IMR-90 (cell line): ENCODE results near the gene TMEM53. TPM values are rescaled to one million over a fixed set of nuclear protein-coding genes. Genes with fewer than 3 reads are reported as not detected.

ENCODE experiments used
- ATAC-seq: fragments of 200-7000 bp; cut with Tn5 transposase; 2 replicates; pipeline ENCODE4 v1.9.1; 2020; ENCODE audit warnings: low read depth, mild to moderate bottlenecking, moderate library complexity
- BruUV-seq: library from RNA; stranded (reverse); fragments of 400-500 nt; replicated peaks from 2 replicates; lab custom pipeline; 2021; lab: Mats Ljungman, UMichigan
- CTCF ChIA-PET: fragments of 300-600 bp; formaldehyde crosslinking; extraction: SDS; loops from one replicate; lab custom pipeline; 2021; ENCODE audit warnings: antibody characterized with exemption; lab: Yijun Ruan, JAX
- POLR2A ChIA-PET: fragments of 300-600 bp; sonication (Branson Sonifier 250); formaldehyde crosslinking; loops from one replicate; lab custom pipeline; 2022; ENCODE audit warnings: antibody characterized with exemption; ENCODE audit not compliant: unreplicated experiment; lab: Charles Lee
- DNase-seq: peaks from one replicate; pipeline ENCODE4 v3.0.0; 2013
- H2AFZ ChIP-seq: replicated peaks from 2 replicates; pipeline ENCODE3; 2013; ENCODE audit warnings: low read length, mild to moderate bottlenecking; ENCODE audit not compliant: poor library complexity
- H2AK5ac ChIP-seq: 2 replicates; pipeline ENCODE4 v1.6.1; 2013; ENCODE audit warnings: low read depth, low read length, inconsistent platforms
- H2AK9ac ChIP-seq: replicated peaks from 2 replicates; pipeline ENCODE3; 2013; ENCODE audit warnings: mild to moderate bottlenecking, low read depth, low read length, moderate library complexity; ENCODE audit not compliant: poor library complexity
- H2BK120ac ChIP-seq: 2 replicates; pipeline ENCODE4 v1.6.1; 2013; ENCODE audit warnings: low read depth, low read length, inconsistent platforms
- H2BK15ac ChIP-seq: 3 replicates; pipeline ENCODE4 v1.6.1; 2013; ENCODE audit warnings: low read depth, low read length, inconsistent platforms
- H2BK20ac ChIP-seq: 2 replicates; pipeline ENCODE4 v1.6.1; 2013; ENCODE audit warnings: low read depth, mild to moderate bottlenecking, inconsistent platforms, low read length, moderate library complexity
- H2BK5ac ChIP-seq: 2 replicates; pipeline ENCODE4 v1.6.1; 2013; ENCODE audit warnings: mild to moderate bottlenecking, low read depth, low read length, inconsistent platforms; ENCODE audit not compliant: poor library complexity, severe bottlenecking
- H3K14ac ChIP-seq: replicated peaks from 2 replicates; pipeline ENCODE4 v1.6.1; 2013; ENCODE audit warnings: low read depth, low read length, inconsistent platforms
- H3K18ac ChIP-seq: 2 replicates; pipeline ENCODE4 v1.6.1; 2013; ENCODE audit warnings: low read depth, low read length, control low read depth
- H3K23ac ChIP-seq: 2 replicates; pipeline ENCODE4 v1.6.1; 2013; ENCODE audit warnings: low read depth, low read length, inconsistent platforms
- H3K27ac ChIP-seq: 2 replicates; pipeline ENCODE4 v1.5.1; 2013; ENCODE audit warnings: mild to moderate bottlenecking, control low read depth, low read length; ENCODE audit not compliant: insufficient read depth
- H3K27me3 ChIP-seq: 2 replicates; pipeline ENCODE4 v1.6.1; 2013; ENCODE audit warnings: low read length; ENCODE audit not compliant: control insufficient read depth, insufficient read depth
- H3K36me3 ChIP-seq: 2 replicates; pipeline ENCODE4 v1.6.1; 2013; ENCODE audit warnings: low read length, mixed read lengths; ENCODE audit not compliant: control insufficient read depth, insufficient read depth
- H3K4ac ChIP-seq: 2 replicates; pipeline ENCODE4 v1.6.1; 2013; ENCODE audit warnings: low read depth, low read length, inconsistent platforms
- H3K4me1 ChIP-seq: 2 replicates; pipeline ENCODE4 v1.6.1; 2013; ENCODE audit warnings: low read length, mixed read lengths; ENCODE audit not compliant: control insufficient read depth, insufficient read depth
- H3K4me2 ChIP-seq: 2 replicates; pipeline ENCODE4 v1.6.1; 2013; ENCODE audit warnings: low read depth, mild to moderate bottlenecking, control low read depth, low read length, moderate library complexity
- H3K4me3 ChIP-seq: 2 replicates; pipeline ENCODE4 v1.5.1; 2013; ENCODE audit warnings: low read depth, mild to moderate bottlenecking, control low read depth, low read length, moderate library complexity; ENCODE audit not compliant: insufficient read depth
- H3K56ac ChIP-seq: 2 replicates; pipeline ENCODE4 v1.6.1; 2013; ENCODE audit warnings: low read length, inconsistent platforms; ENCODE audit not compliant: insufficient read depth; ENCODE audit errors: extremely low read depth
- H3K79me1 ChIP-seq, 2 experiments: 2 replicates each; pipeline ENCODE4 v1.6.1; 2013; ENCODE audit warnings: low read length in 2 of 2, inconsistent platforms in 1 of 2, low read depth in 1 of 2
- H3K9ac ChIP-seq: 2 replicates; pipeline ENCODE4 v1.6.1; 2013; ENCODE audit warnings: low read depth, low read length, control low read depth
- H3K9me1 ChIP-seq: 2 replicates; pipeline ENCODE4 v1.6.1; 2013; ENCODE audit warnings: low read length, inconsistent platforms; ENCODE audit not compliant: insufficient read depth
- H3K9me3 ChIP-seq: 2 replicates; pipeline ENCODE4 v1.6.1; 2013; ENCODE audit warnings: low read length; ENCODE audit not compliant: control insufficient read depth, insufficient read depth
- H4K20me1 ChIP-seq: 2 replicates; pipeline ENCODE4 v1.6.1; 2013; ENCODE audit warnings: low read length, inconsistent platforms; ENCODE audit not compliant: insufficient read depth
- H4K5ac ChIP-seq: 2 replicates; pipeline ENCODE4 v1.6.1; 2013; ENCODE audit warnings: mild to moderate bottlenecking, low read depth, low read length, control low read depth
- H4K8ac ChIP-seq, 2 experiments: 2 replicates each; pipeline ENCODE4 v1.6.1; 2013; ENCODE audit warnings: low read depth in 2 of 2, low read length in 2 of 2, control low read depth in 1 of 2, inconsistent platforms in 1 of 2
- H4K91ac ChIP-seq: 2 replicates; pipeline ENCODE4 v1.6.1; 2013; ENCODE audit warnings: low read depth, low read length, inconsistent platforms; ENCODE audit not compliant: insufficient read depth
- MXI1 ChIP-seq: IDR thresholded peaks from 2 replicates; pipeline ENCODE4 v1.6.1; 2012; ENCODE audit warnings: low read depth, mild to moderate bottlenecking, low read length, moderate library complexity, borderline replicate concordance
- POLR2A ChIP-seq: IDR thresholded peaks from 2 replicates; pipeline ENCODE4 v1.6.1; 2012; ENCODE audit warnings: mild to moderate bottlenecking, low read depth, low read length
- WGBS, 2 experiments: methylation state at CpG; one replicate each; pipeline versions ENCODE4 v1.1.5 to v1.1.7; 2013; ENCODE audit warnings: missing lambda C conversion rate in 2 of 2; ENCODE audit not compliant: insufficient read length in 1 of 2; ENCODE audit errors: extremely low coverage in 2 of 2; 5-methylcytosine and 5-hydroxymethylcytosine counted together
- dilution Hi-C: fragments of 300-500 bp; cut with HindIII; formaldehyde crosslinking; loops from one replicate; pipeline ENCODE4 v1.14.3; 2018; ENCODE audit warnings: low sequenced_read_pairs; ENCODE audit not compliant: unreplicated experiment
- in situ Hi-C: fragments of 300-500 bp; cut with MboI; formaldehyde crosslinking; loops from 3 replicates; pipeline ENCODE4 v1.14.3; 2019; ENCODE audit warnings: low sequenced_read_pairs, inconsistent platforms, mixed read lengths
- intact Hi-C: fragments of 100-400 bp; cut with micrococcal nuclease; formaldehyde crosslinking; loops from 2 replicates; pipeline ENCODE4 v1.10.0; 2022
- polyA plus RNA-seq, 3 experiments: library from polyadenylated mRNA; depleted of rRNA; stranded (reverse); fragments of >200 nt; gene quantifications; 2 replicates each; pipeline ENCODE4 v1.2.3, GENCODE V29; 2012; ENCODE audit warnings: low replicate concordance in 1 of 3
- total RNA-seq: library from RNA; depleted of rRNA; stranded (reverse); fragments of >200 nt; gene quantifications from 2 replicates; pipeline ENCODE4 v1.2.3, GENCODE V29; 2012

Gene TMEM53
- total and polyA plus RNA-seq, 2 of the 4 experiments (the other 2 are of a cell fraction), result 2.7 to 6.3 TPM

GRCh38 chr1:44721485-44722361 lies 47.4 kb upstream of the TMEM53 start:
- Histone ChIP-seq H3K9ac (no peak overlapping the region), H2BK15ac (no peak overlapping the region), H2BK5ac (no peak overlapping the region), H4K5ac (no peak overlapping the region), H3K4me3 (no peak overlapping the region), H3K36me3 (no peaks in the 10 kb centered on the region), H3K14ac (no peak overlapping the region), H2AFZ (peak overlapping the region; percentile 81), H3K9me1 (peaks cover 4% of the 10 kb centered on the region; the same call in 1 of the 2 replicates), H3K4me2 (peak overlapping the region; percentile 37; the same call in 1 of the 2 replicates), H3K4ac (no peak overlapping the region), H4K20me1 (no peaks in the 10 kb centered on the region), H4K8ac (peak overlapping the region in 1 of 2 experiments; percentile 46; a peak in 1 of 4 replicates), H3K4me1 (peaks cover 6% of the 10 kb centered on the region), H3K18ac (no peak overlapping the region), H4K91ac (peak overlapping the region; percentile 56; the same call in 1 of the 2 replicates), H2AK5ac (peak overlapping the region; percentile 38; the same call in 1 of the 2 replicates), H3K23ac (peak overlapping the region; percentile 59; the same call in 1 of the 2 replicates), H3K79me1 (no peaks in the 10 kb centered on the region), H2BK120ac (peak overlapping the region; percentile 77), H3K9me3 (no peaks in the 10 kb centered on the region), H3K56ac (0 out of 2 replicates have a peak overlapping the region, but pooled peaks have one; percentile 19), H3K27ac (no peak overlapping the region), H3K27me3 (no peaks in the 10 kb centered on the region), H2BK20ac (peak overlapping the region; percentile 80; the same call in 1 of the 2 replicates), H2AK9ac (no peak overlapping the region)
- in situ Hi-C loops (no loop called here), dilution Hi-C loops (no loop called here), intact Hi-C loops (no loop called here)
- BruUV-seq, result TSS peak; percentile 98
- POLR2A ChIA-PET, result interaction anchor here (0.6 to 1.7 kb wide), 4 partner anchors 9 to 1071 kb away, joined by 3 to 9 read pairs (median 8); no protein-coding TSS in a partner anchor
- TF ChIP-seq POLR2A (peak; percentile 99), MXI1 (no peak)
- ATAC-seq (peak; percentile 79), DNase-seq (peak; percentile 91)
- CTCF ChIA-PET, result interaction anchor here (1.2 kb wide), 1 partner anchor 10 kb away, joined by 5 read pairs; the partner anchor contains the start of gene RNU5D-1
- WGBS, 2 experiments, result no CpG with 5 or more reads among the region's 14 CpGs
